GM18517 (cell line): ENCODE measurements around the gene ATP8B2.

Experiments
- ATAC-seq: cut with Tn5 transposase; IDR thresholded peaks from one replicate; pipeline ENCODE4 v1.9.1; 2021; ENCODE audit warnings: mild to moderate bottlenecking, moderate library complexity; ENCODE audit not compliant: unreplicated experiment

Gene ATP8B2

DNA sequence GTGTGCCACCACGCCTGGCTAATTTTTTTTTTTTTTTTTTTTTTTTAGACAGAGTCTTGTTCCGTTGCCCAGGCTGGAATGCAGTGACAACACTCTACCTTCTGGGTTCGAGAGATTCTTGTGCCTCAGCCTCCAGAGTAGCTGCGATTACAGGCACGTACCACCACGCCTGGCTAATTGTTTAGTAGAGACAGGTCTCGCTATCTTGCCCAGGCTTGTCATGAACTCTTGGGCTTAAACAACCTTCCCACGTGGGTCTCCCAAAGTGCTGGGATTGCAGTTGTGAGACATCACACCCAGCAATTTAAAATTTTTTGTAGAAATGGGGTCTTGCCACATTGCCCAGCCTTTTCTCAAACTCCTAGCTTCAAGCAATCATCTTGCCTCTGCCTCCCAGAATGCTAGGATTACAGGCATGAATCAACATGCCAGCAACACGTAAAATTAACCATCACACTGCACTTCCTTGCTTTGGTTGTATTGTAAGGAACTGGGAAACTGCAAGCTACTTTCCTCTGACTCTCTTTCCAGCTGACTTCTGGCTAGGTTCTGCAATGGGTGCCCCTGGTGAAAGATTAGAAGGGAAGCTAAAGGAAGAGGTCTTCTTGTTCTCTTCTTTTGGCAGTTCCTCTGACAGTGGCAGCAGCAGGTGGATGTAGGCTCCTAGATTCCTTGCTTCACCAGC, 65.9 kb downstream of the ATP8B2 start:
- ATAC-seq = no peak

DNA sequence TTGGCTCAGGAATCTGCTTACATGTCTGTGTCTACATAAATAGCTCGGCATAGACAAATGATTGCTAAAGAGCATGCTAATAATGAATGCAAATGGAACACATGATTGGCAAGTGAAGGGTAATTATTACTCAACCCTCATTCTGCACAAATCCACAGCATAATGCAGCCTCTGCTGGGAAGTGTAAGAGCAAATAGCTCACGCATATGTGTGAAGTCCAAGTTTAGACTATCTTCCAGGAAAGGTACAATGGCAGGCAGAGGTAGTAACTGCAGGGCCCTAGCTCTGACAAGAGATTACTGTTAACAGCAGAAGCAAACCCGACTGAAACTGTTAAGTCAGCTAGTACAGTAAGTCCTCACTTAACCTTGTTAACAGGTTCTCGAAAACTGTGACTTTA, 72.8 kb downstream of the ATP8B2 start:
- no peak for ATAC-seq

DNA sequence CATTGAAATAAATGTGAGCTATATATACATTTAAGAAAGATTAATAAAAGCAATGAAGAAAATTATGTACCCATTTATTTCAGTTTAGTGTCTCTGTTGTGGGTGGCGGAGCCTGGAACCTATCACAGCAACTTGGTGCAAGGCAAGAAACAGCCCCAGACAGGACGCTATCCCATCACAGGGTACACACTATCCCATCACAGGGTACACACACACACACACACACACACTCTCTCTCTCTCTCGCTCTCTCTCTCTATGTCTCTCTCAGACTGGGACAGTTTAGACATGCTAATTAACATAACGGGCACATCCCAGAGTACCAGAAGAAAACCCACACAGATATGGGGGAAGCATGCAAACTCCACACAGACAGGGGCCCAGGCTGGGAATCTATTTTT, 73.4 kb downstream of the ATP8B2 start:
- no peak for ATAC-seq

GRCh38 chr1:154400381-154400801, 75.1 kb downstream of the ATP8B2 start:
- ATAC-seq = no peak
